Ramos (cell line): Measurements from ENCODE around the gene TRIM7.
"Not testable (repeated sequence)": the region's sequence is repeated elsewhere in the genome, so short reads cannot be mapped to it uniquely, and the experiment has no call there.

ENCODE experiments used
- in situ Hi-C: fragments of 300-500 bp; cut with MboI; formaldehyde crosslinking; loops from one replicate; pipeline ENCODE4 v1.14.3; 2022; ENCODE audit warnings: low sequenced_read_pairs; ENCODE audit not compliant: unreplicated experiment

Gene TRIM7

GRCh38 chr5:181215997-181216989, 11.3 kb upstream of the TRIM7 start:
- in situ Hi-C loops, result no loop called here

- in situ Hi-C loops, result not testable (repeated sequence)
Observed at GRCh38 chr5:181214249-181214648, 9.3 kb upstream of the TRIM7 start.

- in situ Hi-C loops, result no loop called here
Observed at GRCh38 chr5:181212934-181213333, 7.9 kb upstream of the TRIM7 start.

- in situ Hi-C loops, result no loop called here
Observed at GRCh38 chr5:181212080-181212479, 7.1 kb upstream of the TRIM7 start.

GRCh38 chr5:181211208-181211607, 6.2 kb upstream of the TRIM7 start:
- in situ Hi-C loops, result no loop called here

- in situ Hi-C loops, result not testable (repeated sequence)
Observed at GRCh38 chr5:181210698-181211097, 5.7 kb upstream of the TRIM7 start.

- in situ Hi-C loops, result not testable (repeated sequence)
Observed at GRCh38 chr5:181210148-181210547, 5.2 kb upstream of the TRIM7 start.

GRCh38 chr5:181209006-181209405, 4.0 kb upstream of the TRIM7 start:
- in situ Hi-C loops, result not testable (repeated sequence)

GRCh38 chr5:181207960-181208253, 2.9 kb upstream of the TRIM7 start:
- in situ Hi-C loops, result no loop called here

- in situ Hi-C loops, result no loop called here
Observed at GRCh38 chr5:181207214-181207959, 2.4 kb upstream of the TRIM7 start.

GRCh38 chr5:181205761-181206649, 1.0 kb upstream of the TRIM7 start:
- in situ Hi-C loops, result no loop called here

- in situ Hi-C loops, result no loop called here
Observed at GRCh38 chr5:181204113-181204825, 727 bp downstream of the TRIM7 start.

GRCh38 chr5:181203777-181204112, 1.3 kb downstream of the TRIM7 start:
- in situ Hi-C loops, result no loop called here

GRCh38 chr5:181203093-181203711, 1.8 kb downstream of the TRIM7 start:
- in situ Hi-C loops, result no loop called here

- in situ Hi-C loops, result no loop called here
Observed at GRCh38 chr5:181200816-181201215, 4.2 kb downstream of the TRIM7 start.

GRCh38 chr5:181199881-181200638, 4.9 kb downstream of the TRIM7 start:
- in situ Hi-C loops, result no loop called here

- in situ Hi-C loops, result no loop called here
Observed at GRCh38 chr5:181198905-181199519, 6.0 kb downstream of the TRIM7 start.

GRCh38 chr5:181198106-181198685, 6.8 kb downstream of the TRIM7 start:
- in situ Hi-C loops, result no loop called here
